ENCODE results near the gene ATXN7. TPM values are rescaled to one million over a fixed set of nuclear protein-coding genes. Genes with fewer than 3 reads are reported as not detected.

ATXN7 gene
- total RNA-seq, 1 donor from 2014 or later = 19.8 TPM

- peaks cover 11% of the 10 kb centered on the region for H3K36me3 Mint-ChIP-seq
- peaks cover 24% of the 10 kb centered on the region for H3K4me1 Mint-ChIP-seq (ENCODE audit: unreplicated experiment)
- peak within 1 kb of the TSS; percentile 97 for H3K27ac Mint-ChIP-seq
- no peaks in the 10 kb centered on the region for H3K9me3 Mint-ChIP-seq
- H3K4me3 Mint-ChIP-seq = peak within 1 kb of the TSS; percentile 96
- no peaks in the 10 kb centered on the region for H3K27me3 Mint-ChIP-seq
- peak; percentile 35 for TF ChIP-seq CTCF (conservative IDR thresholded peaks at IDR 0.05)
- DNase-seq (ENCODE audit: extremely low spot score, unreplicated experiment) = peak; percentile 88
These were observed 48.5 kb downstream of the ATXN7 start, which contains the start of gene SCAANT1 for GRCh38 chr3:63911873-63912767. Gene SCAANT1, minus strand, starts transcription at chr3:63912383.

GRCh38 chr3:63912768-63913588 is 49.3 kb downstream of the ATXN7 start:
- H3K9me3 Mint-ChIP-seq = no peaks in the 10 kb centered on the region
- peaks cover 24% of the 10 kb centered on the region for H3K4me1 Mint-ChIP-seq (ENCODE audit: unreplicated experiment)
- no peak for TF ChIP-seq CTCF (conservative IDR thresholded peaks at IDR 0.05)
- H3K27me3 Mint-ChIP-seq = no peaks in the 10 kb centered on the region
- H3K36me3 Mint-ChIP-seq = peaks cover 19% of the 10 kb centered on the region
- DNase-seq (ENCODE audit: extremely low spot score, unreplicated experiment) = no peak
- H3K4me3 Mint-ChIP-seq = peak overlapping the region; percentile 96
- peak overlapping the region; percentile 97 for H3K27ac Mint-ChIP-seq

GRCh38 chr3:63914312-63914711 is 50.6 kb downstream of the ATXN7 start:
- Mint-ChIP-seq H3K36me3 (peaks cover 19% of the 10 kb centered on the region), H3K4me1 (ENCODE audit: unreplicated experiment) (peaks cover 24% of the 10 kb centered on the region), H3K27ac (peak overlapping the region; percentile 97), H3K27me3 (no peaks in the 10 kb centered on the region), H3K9me3 (no peaks in the 10 kb centered on the region), H3K4me3 (peak overlapping the region; percentile 96)
- no peak for TF ChIP-seq CTCF (conservative IDR thresholded peaks at IDR 0.05)
- DNase-seq (ENCODE audit: extremely low spot score, unreplicated experiment) = no peak

DNA sequence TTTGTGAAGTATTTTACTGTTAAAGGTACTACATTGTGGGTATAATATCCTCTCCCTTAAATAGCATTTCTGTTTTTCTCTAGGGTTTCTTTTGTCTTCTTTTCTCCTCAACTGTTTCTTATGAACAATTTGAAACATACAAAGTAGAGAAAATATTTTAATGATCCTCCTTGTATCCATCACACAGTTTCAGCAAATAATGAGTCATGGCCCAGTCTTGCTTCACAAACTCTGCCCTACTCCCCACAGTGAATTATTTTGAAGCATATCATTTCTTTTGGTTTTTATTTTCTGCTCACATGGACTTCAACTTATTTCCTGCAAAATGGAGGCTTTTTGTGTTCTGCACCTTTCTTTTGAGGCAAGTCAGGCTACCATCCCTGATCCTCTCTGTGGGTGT is 54.7 kb downstream of the ATXN7 start:
- no peak for TF ChIP-seq CTCF (conservative IDR thresholded peaks at IDR 0.05)
- no peak for DNase-seq (ENCODE audit: extremely low spot score, unreplicated experiment)
- Mint-ChIP-seq H3K27ac (no peak overlapping the region), H3K27me3 (no peaks in the 10 kb centered on the region), H3K9me3 (no peaks in the 10 kb centered on the region), H3K4me3 (no peak overlapping the region), H3K36me3 (peaks cover 29% of the 10 kb centered on the region), H3K4me1 (ENCODE audit: unreplicated experiment) (peaks cover 19% of the 10 kb centered on the region)

GRCh38 chr3:63920001-63920400 is 56.3 kb downstream of the ATXN7 start:
- H3K4me1 Mint-ChIP-seq (ENCODE audit: unreplicated experiment) = peaks cover 9% of the 10 kb centered on the region
- no peak overlapping the region for H3K27ac Mint-ChIP-seq
- no peak for TF ChIP-seq CTCF (conservative IDR thresholded peaks at IDR 0.05)
- H3K4me3 Mint-ChIP-seq = no peak overlapping the region
- H3K36me3 Mint-ChIP-seq = peaks cover 41% of the 10 kb centered on the region
- no peak for DNase-seq (ENCODE audit: extremely low spot score, unreplicated experiment)
- peaks cover 7% of the 10 kb centered on the region for H3K9me3 Mint-ChIP-seq
- no peaks in the 10 kb centered on the region for H3K27me3 Mint-ChIP-seq
